Measurements from ENCODE around the gene AUTS2.

- TF ChIP-seq, protein P1, sequence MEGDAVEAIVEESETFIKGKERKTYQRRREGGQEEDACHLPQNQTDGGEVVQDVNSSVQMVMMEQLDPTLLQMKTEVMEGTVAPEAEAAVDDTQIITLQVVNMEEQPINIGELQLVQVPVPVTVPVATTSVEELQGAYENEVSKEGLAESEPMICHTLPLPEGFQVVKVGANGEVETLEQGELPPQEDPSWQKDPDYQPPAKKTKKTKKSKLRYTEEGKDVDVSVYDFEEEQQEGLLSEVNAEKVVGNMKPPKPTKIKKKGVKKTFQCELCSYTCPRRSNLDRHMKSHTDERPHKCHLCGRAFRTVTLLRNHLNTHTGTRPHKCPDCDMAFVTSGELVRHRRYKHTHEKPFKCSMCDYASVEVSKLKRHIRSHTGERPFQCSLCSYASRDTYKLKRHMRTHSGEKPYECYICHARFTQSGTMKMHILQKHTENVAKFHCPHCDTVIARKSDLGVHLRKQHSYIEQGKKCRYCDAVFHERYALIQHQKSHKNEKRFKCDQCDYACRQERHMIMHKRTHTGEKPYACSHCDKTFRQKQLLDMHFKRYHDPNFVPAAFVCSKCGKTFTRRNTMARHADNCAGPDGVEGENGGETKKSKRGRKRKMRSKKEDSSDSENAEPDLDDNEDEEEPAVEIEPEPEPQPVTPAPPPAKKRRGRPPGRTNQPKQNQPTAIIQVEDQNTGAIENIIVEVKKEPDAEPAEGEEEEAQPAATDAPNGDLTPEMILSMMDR (IDR thresholded peaks at IDR 0.05) = no peak
- TF ChIP-seq POLR2AphosphoS5 (IDR thresholded peaks at IDR 0.05; ENCODE audit: low read depth, low read length) = no peak
- TF ChIP-seq, protein P2, sequence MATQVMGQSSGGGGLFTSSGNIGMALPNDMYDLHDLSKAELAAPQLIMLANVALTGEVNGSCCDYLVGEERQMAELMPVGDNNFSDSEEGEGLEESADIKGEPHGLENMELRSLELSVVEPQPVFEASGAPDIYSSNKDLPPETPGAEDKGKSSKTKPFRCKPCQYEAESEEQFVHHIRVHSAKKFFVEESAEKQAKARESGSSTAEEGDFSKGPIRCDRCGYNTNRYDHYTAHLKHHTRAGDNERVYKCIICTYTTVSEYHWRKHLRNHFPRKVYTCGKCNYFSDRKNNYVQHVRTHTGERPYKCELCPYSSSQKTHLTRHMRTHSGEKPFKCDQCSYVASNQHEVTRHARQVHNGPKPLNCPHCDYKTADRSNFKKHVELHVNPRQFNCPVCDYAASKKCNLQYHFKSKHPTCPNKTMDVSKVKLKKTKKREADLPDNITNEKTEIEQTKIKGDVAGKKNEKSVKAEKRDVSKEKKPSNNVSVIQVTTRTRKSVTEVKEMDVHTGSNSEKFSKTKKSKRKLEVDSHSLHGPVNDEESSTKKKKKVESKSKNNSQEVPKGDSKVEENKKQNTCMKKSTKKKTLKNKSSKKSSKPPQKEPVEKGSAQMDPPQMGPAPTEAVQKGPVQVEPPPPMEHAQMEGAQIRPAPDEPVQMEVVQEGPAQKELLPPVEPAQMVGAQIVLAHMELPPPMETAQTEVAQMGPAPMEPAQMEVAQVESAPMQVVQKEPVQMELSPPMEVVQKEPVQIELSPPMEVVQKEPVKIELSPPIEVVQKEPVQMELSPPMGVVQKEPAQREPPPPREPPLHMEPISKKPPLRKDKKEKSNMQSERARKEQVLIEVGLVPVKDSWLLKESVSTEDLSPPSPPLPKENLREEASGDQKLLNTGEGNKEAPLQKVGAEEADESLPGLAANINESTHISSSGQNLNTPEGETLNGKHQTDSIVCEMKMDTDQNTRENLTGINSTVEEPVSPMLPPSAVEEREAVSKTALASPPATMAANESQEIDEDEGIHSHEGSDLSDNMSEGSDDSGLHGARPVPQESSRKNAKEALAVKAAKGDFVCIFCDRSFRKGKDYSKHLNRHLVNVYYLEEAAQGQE (IDR thresholded peaks at IDR 0.05; ENCODE audit: insufficient read depth in 1 of 2, low read depth in 2 of 2, low read length in 1 of 2) = no peak
Measured at GRCh38 chr7:69962186-69963065, 364.2 kb downstream of the AUTS2 start.

Data from Panc1 (cell line).